Kidney (tissue), 14 donors: ENCODE measurements around the gene RNF213. TPM values are rescaled to one million over a fixed set of nuclear protein-coding genes. Genes with fewer than 3 reads are reported as not detected.

Experiments
- DNase-seq, 5 donors: peaks; one replicate each; pipeline ENCODE4 v3.0.0-alpha.2; 2013 to 2020
- FAIRE-seq: peaks from 2 replicates; lab custom pipeline; 2012; peaks lifted over from hg19 to GRCh38; lab: Jason Lieb, UNC
- H3K27ac ChIP-seq, 2 donors: one replicate each; pipeline ENCODE4 v1.7.0; 2013; ENCODE audit warnings: low read depth in 2 of 2, low read length in 2 of 2, inconsistent platforms in 1 of 2
- H3K27me3 ChIP-seq: one replicate; pipeline ENCODE4 v1.7.1; 2013; ENCODE audit warnings: low read length, inconsistent platforms; ENCODE audit not compliant: control insufficient read depth, insufficient read depth
- H3K36me3 ChIP-seq, 3 donors: one replicate each; pipeline versions ENCODE4 v1.7.0 to v1.7.1; 2013; ENCODE audit warnings: low read length in 3 of 3, control low read depth in 1 of 3, inconsistent platforms in 1 of 3; ENCODE audit not compliant: insufficient read depth in 3 of 3, control insufficient read depth in 2 of 3
- H3K4me1 ChIP-seq, 3 donors: one replicate each; pipeline versions ENCODE4 v1.7.0 to v1.7.1; 2013; ENCODE audit warnings: low read length in 3 of 3, inconsistent platforms in 1 of 3, low read depth in 1 of 3; ENCODE audit not compliant: control insufficient read depth in 2 of 3, insufficient read depth in 2 of 3
- H3K4me3 ChIP-seq, 3 donors: one replicate each; pipeline versions ENCODE4 v1.7.0 to v1.8.1; 2013; ENCODE audit warnings: low read length in 3 of 3, control low read depth in 1 of 3, inconsistent platforms in 1 of 3
- H3K9ac ChIP-seq, 3 donors: one replicate each; pipeline versions ENCODE4 v1.7.0 to v1.7.1; 2013; ENCODE audit warnings: low read length in 3 of 3, control low read depth in 1 of 3, inconsistent platforms in 1 of 3
- H3K9me3 ChIP-seq, 3 donors: one replicate each; pipeline versions ENCODE4 v1.7.0 to v1.7.1; 2013; ENCODE audit warnings: low read length in 3 of 3, control low read depth in 1 of 3, inconsistent platforms in 1 of 3; ENCODE audit not compliant: control insufficient read depth in 2 of 3, insufficient read depth in 1 of 3
- intact Hi-C: fragments of 100-400 bp; cut with DNase I; formaldehyde crosslinking; loops from one replicate; pipeline ENCODE4 v1.11.1; 2022
- polyA plus RNA-seq: library from polyadenylated mRNA; stranded (reverse); fragments of 350-450 nt; fragmentation: Illumina TruSeq; extraction: RNeasy Lipid Tissue Mini Kit (QIAGEN cat#74804); gene quantifications from one replicate; pipeline ENCODE4 v1.2.3, GENCODE V29; 2014; ENCODE audit warnings: low read depth, low replicate concordance; ENCODE audit not compliant: insufficient read depth
- total RNA-seq: library from RNA; stranded (reverse); fragmentation: NEBNext Ultra II Directional; extraction: Animal tissue kit (Norgen Biotek cat#: 25700); gene quantifications from one replicate; pipeline ENCODE4 v1.2.1, GENCODE V29; 2021
- TF ChIP-seq, protein P1 (sequence below): IDR thresholded peaks from 3 replicates; pipeline ENCODE4 v1.5.1; 2012; ENCODE audit warnings: mild to moderate bottlenecking, moderate library complexity, borderline replicate concordance; ENCODE audit not compliant: insufficient read depth; ENCODE audit errors: extremely low read depth
- donor health status: control.
- donor health status: control.
- donor health status: control.
- donor health status: control.
- donor health status: control.
- donor health status: DM: yes; HTN: yes; CAD: no.
- donor health status: Normal renal cell carcinoma (clear cell type).

Gene RNF213
- total and polyA plus RNA-seq, 2 donors from 2014 or later, result 43.4 to 276 TPM

- H3K27ac ChIP-seq, result no peak overlapping the region
- H3K9me3 ChIP-seq, result no peaks in the 10 kb centered on the region
- intact Hi-C loops, result no loop called here
- peak in 1 of 5 donors; percentile 50 for DNase-seq
- peaks cover 0 to 4% (median 0%) of the 10 kb centered on the region in 3 donors for H3K36me3 ChIP-seq
- TF ChIP-seq, protein P1, sequence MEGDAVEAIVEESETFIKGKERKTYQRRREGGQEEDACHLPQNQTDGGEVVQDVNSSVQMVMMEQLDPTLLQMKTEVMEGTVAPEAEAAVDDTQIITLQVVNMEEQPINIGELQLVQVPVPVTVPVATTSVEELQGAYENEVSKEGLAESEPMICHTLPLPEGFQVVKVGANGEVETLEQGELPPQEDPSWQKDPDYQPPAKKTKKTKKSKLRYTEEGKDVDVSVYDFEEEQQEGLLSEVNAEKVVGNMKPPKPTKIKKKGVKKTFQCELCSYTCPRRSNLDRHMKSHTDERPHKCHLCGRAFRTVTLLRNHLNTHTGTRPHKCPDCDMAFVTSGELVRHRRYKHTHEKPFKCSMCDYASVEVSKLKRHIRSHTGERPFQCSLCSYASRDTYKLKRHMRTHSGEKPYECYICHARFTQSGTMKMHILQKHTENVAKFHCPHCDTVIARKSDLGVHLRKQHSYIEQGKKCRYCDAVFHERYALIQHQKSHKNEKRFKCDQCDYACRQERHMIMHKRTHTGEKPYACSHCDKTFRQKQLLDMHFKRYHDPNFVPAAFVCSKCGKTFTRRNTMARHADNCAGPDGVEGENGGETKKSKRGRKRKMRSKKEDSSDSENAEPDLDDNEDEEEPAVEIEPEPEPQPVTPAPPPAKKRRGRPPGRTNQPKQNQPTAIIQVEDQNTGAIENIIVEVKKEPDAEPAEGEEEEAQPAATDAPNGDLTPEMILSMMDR, result no peak
- H3K27me3 ChIP-seq, result no peaks in the 10 kb centered on the region
- H3K4me1 ChIP-seq, result peaks cover 0 to 12% (median 3%) of the 10 kb centered on the region in 3 donors
- no peak overlapping the region for H3K4me3 ChIP-seq
- FAIRE-seq, result no peak
- no peak overlapping the region for H3K9ac ChIP-seq
Measured at GRCh38 chr17:80224683-80225082, 36.0 kb upstream of the RNF213 start.

DNA sequence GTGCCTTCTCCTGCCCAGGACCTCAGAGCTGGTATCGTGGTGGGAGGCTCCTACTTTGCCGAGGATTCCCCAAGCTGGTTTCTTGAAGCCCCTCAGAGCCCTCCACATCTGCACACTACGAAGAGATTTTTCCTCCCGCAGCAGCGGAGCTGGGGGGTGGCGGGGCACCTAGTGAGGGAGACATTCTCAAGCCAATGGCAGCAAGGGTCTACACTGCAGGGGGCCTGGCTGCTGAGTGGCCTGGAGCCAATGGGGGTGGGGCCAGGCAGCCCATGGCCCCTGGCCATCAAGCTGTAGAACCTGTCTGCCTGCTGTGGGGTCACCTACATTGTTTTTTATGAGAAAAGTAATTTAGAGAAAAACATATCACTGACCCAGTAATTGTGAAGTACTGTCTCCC lies 35.4 kb upstream of the RNF213 start:
- Histone ChIP-seq H3K9ac (no peak overlapping the region), H3K9me3 (no peaks in the 10 kb centered on the region), H3K36me3 (peaks cover 0 to 4% (median 0%) of the 10 kb centered on the region in 3 donors), H3K27ac (no peak overlapping the region), H3K27me3 (no peaks in the 10 kb centered on the region), H3K4me3 (no peak overlapping the region), H3K4me1 (peaks cover 0 to 12% (median 3%) of the 10 kb centered on the region in 3 donors)
- peak in 1 of 5 donors; percentile 45 for DNase-seq
- intact Hi-C loops, result no loop called here
- TF ChIP-seq, protein P1, result no peak
- no peak for FAIRE-seq

DNA sequence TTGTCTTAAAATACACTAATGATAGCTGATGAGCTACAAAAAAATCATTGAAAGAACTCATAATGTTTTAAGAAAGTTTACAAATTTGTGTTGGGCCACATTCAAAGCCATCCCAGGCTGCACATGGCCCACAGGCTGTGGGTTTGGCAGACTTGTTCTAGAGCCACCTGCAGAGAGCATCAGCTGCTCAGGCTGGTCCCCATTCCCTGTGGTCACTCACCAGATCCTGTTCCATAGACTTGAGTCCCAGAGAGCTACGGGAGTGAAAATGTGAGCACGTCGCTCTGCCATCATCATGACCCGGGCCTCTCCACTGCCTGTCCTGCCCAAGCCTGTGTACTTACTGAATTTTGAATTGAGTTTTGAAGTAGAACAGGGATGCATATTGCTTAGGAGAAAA lies 33.5 kb upstream of the RNF213 start:
- Histone ChIP-seq H3K4me1 (peaks cover 0 to 7% (median 0%) of the 10 kb centered on the region in 3 donors), H3K27ac (no peak overlapping the region), H3K9ac (no peak overlapping the region), H3K4me3 (no peak overlapping the region), H3K27me3 (no peaks in the 10 kb centered on the region), H3K9me3 (peaks cover 0 to under 1% (median 0%) of the 10 kb centered on the region in 3 donors), H3K36me3 (peaks cover 0 to 6% (median 2%) of the 10 kb centered on the region in 3 donors)
- intact Hi-C loops, result no loop called here
- TF ChIP-seq, protein P1, result no peak
- DNase-seq (no peak), FAIRE-seq (no peak)

DNA sequence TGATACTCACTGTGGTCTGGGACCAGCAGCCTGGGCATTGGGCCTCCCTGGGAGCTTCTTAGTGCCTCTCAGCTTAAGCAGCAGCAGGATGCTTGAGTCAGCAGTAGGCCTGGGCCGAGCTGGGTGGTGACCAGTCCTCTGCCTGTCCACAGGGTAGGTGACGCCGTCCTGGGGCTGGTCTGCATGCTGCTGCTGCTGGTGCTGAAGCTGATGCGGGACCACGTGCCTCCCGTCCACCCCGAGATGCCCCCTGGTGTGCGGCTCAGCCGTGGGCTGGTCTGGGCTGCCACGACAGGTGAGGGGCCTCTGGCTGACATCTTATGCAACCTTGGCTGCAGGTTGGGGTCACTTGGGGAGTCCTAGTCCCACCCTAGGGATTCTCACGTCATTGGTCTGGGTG lies 33.0 kb upstream of the RNF213 start:
- intact Hi-C loops, result no loop called here
- no peak for FAIRE-seq

More for the DNA sequence above, 33.0 kb upstream of the RNF213 start:
- no peak overlapping the region for H3K27ac ChIP-seq
- H3K4me3 ChIP-seq, result no peak overlapping the region
- TF ChIP-seq, protein P1, result no peak
- H3K4me1 ChIP-seq, result peaks cover 0 to 5% (median 0%) of the 10 kb centered on the region in 3 donors
- peaks cover 2 to 6% (median 2%) of the 10 kb centered on the region in 3 donors for H3K36me3 ChIP-seq
- DNase-seq, result peak in 1 of 5 donors; percentile 71
- H3K27me3 ChIP-seq, result no peaks in the 10 kb centered on the region
- peaks cover 0 to 6% (median 2%) of the 10 kb centered on the region in 3 donors for H3K9me3 ChIP-seq
- no peak overlapping the region for H3K9ac ChIP-seq
